Trophoblast cell (in vitro differentiated cells and primary cell): ENCODE data around the gene AIG1.

Source experiments
- DNase-seq, 2 donors: peaks; one replicate each; pipeline ENCODE4 v3.0.0-alpha.2; 2016
- H2AFZ ChIP-seq: 2 replicates; pipeline ENCODE4 v1.6.1; 2013; ENCODE audit warnings: low read length, moderate library complexity, mild to moderate bottlenecking; ENCODE audit not compliant: insufficient read depth, poor library complexity
- H2AK5ac ChIP-seq: 2 replicates; pipeline ENCODE4 v1.6.1; 2013; ENCODE audit warnings: mild to moderate bottlenecking, low read length
- H2BK120ac ChIP-seq: 2 replicates; pipeline ENCODE4 v1.6.1; 2013; ENCODE audit warnings: low read length, mild to moderate bottlenecking, moderate library complexity; ENCODE audit not compliant: insufficient read depth, poor library complexity
- H2BK12ac ChIP-seq: 2 replicates; pipeline ENCODE4 v1.6.1; 2013; ENCODE audit warnings: mild to moderate bottlenecking, low read length, moderate library complexity
- H2BK5ac ChIP-seq: 2 replicates; pipeline ENCODE4 v1.6.1; 2013; ENCODE audit warnings: low read length, low read depth, moderate library complexity, mild to moderate bottlenecking; ENCODE audit not compliant: poor library complexity
- H3K14ac ChIP-seq: 2 replicates; pipeline ENCODE4 v1.6.1; 2013; ENCODE audit warnings: mild to moderate bottlenecking, low read length
- H3K18ac ChIP-seq: 2 replicates; pipeline ENCODE4 v1.6.1; 2013; ENCODE audit warnings: mild to moderate bottlenecking, low read length
- H3K23ac ChIP-seq: 2 replicates; pipeline ENCODE4 v1.6.1; 2013; ENCODE audit warnings: low read length
- H3K27ac ChIP-seq: 2 replicates; pipeline ENCODE4 v1.5.1; 2013; ENCODE audit warnings: low read depth, mild to moderate bottlenecking, inconsistent platforms, low read length, moderate library complexity
- H3K27me3 ChIP-seq: 2 replicates; pipeline ENCODE4 v1.6.1; 2013; ENCODE audit warnings: inconsistent platforms, mild to moderate bottlenecking, low read length, moderate library complexity; ENCODE audit not compliant: insufficient read depth
- H3K36me3 ChIP-seq, 2 experiments: 1 replicate in 1 of 2; 2 replicates in 1 of 2; pipeline ENCODE4 v1.6.1; 2013; ENCODE audit warnings: low read length in 2 of 2, mild to moderate bottlenecking in 2 of 2, moderate library complexity in 1 of 2; ENCODE audit not compliant: insufficient read depth in 2 of 2, control insufficient read depth in 1 of 2
- H3K4ac ChIP-seq: 2 replicates; pipeline ENCODE4 v1.6.1; 2013; ENCODE audit warnings: low read depth, mild to moderate bottlenecking, low read length, moderate library complexity
- H3K4me1 ChIP-seq, 2 experiments: 1 replicate in 1 of 2; 2 replicates in 1 of 2; pipeline ENCODE4 v1.6.1; 2013; ENCODE audit warnings: low read length in 2 of 2, mild to moderate bottlenecking in 2 of 2, moderate library complexity in 1 of 2; ENCODE audit not compliant: insufficient read depth in 2 of 2, control insufficient read depth in 1 of 2
- H3K4me2 ChIP-seq: 2 replicates; pipeline ENCODE4 v1.6.1; 2013; ENCODE audit warnings: inconsistent platforms, mild to moderate bottlenecking, low read length, moderate library complexity
- H3K4me3 ChIP-seq: 2 replicates; pipeline ENCODE4 v1.5.1; 2013; ENCODE audit warnings: mild to moderate bottlenecking, low read depth, low read length, inconsistent platforms
- H3K79me1 ChIP-seq: one replicate; pipeline ENCODE4 v1.6.1; 2013; ENCODE audit warnings: low read length
- H3K79me2 ChIP-seq: 2 replicates; pipeline ENCODE4 v1.6.1; 2013; ENCODE audit warnings: low read length, mild to moderate bottlenecking; ENCODE audit not compliant: control insufficient read depth, insufficient read depth, poor library complexity
- H3K9ac ChIP-seq: 2 replicates; pipeline ENCODE4 v1.6.1; 2013; ENCODE audit warnings: mild to moderate bottlenecking, low read length
- H3K9me3 ChIP-seq: 2 replicates; pipeline ENCODE4 v1.6.1; 2013; ENCODE audit warnings: low read depth, mild to moderate bottlenecking, control low read depth, inconsistent platforms, low read length; ENCODE audit not compliant: insufficient read depth
- H4K12ac ChIP-seq: 2 replicates; pipeline ENCODE4 v1.6.1; 2013; ENCODE audit warnings: low read depth, mild to moderate bottlenecking, low read length, moderate library complexity
- H4K8ac ChIP-seq: 2 replicates; pipeline ENCODE4 v1.6.1; 2013; ENCODE audit warnings: low read depth, mild to moderate bottlenecking, low read length, moderate library complexity
- H4K91ac ChIP-seq: one replicate; pipeline ENCODE4 v1.6.1; 2013; ENCODE audit warnings: low read depth, mild to moderate bottlenecking, low read length, moderate library complexity
- WGBS: extraction: QIAGEN DNeasy Blood & Tissue Kit; methylation state at CpG from one replicate; pipeline ENCODE4 v1.1.7; 2013; ENCODE audit warnings: missing lambda C conversion rate; ENCODE audit not compliant: insufficient read length, insufficient coverage; ENCODE audit errors: extremely low coverage; 5-methylcytosine and 5-hydroxymethylcytosine counted together

Gene AIG1

GRCh38 chr6:143110996-143111395 is 50.3 kb downstream of the AIG1 start:
- WGBS: no CpG with 5 or more reads among the region's 1 CpG
- DNase-seq: peak in 1 of 2 donors; percentile 3
- H3K36me3 ChIP-seq: no peaks in the 10 kb centered on the region
- no peak overlapping the region for H3K4ac ChIP-seq
- H3K4me2 ChIP-seq: no peak overlapping the region
- H2BK12ac ChIP-seq: no peak overlapping the region
- H4K12ac ChIP-seq: no peak overlapping the region
- H4K91ac ChIP-seq: no peak overlapping the region
- no peak overlapping the region for H3K9ac ChIP-seq
- no peak overlapping the region for H2AFZ ChIP-seq
- H2BK5ac ChIP-seq: no peak overlapping the region
- H4K8ac ChIP-seq: no peak overlapping the region
- no peak overlapping the region for H3K18ac ChIP-seq
- no peak overlapping the region for H3K27ac ChIP-seq
- H3K79me1 ChIP-seq: peaks cover 15% of the 10 kb centered on the region
- no peaks in the 10 kb centered on the region for H3K79me2 ChIP-seq
- no peak overlapping the region for H2AK5ac ChIP-seq
- H3K27me3 ChIP-seq: no peaks in the 10 kb centered on the region
- H3K4me1 ChIP-seq: peaks cover 7 to 9% of the 10 kb centered on the region in 2 experiments
- no peak overlapping the region for H3K23ac ChIP-seq
- H3K9me3 ChIP-seq: no peaks in the 10 kb centered on the region
- no peak overlapping the region for H3K14ac ChIP-seq
- no peak overlapping the region for H3K4me3 ChIP-seq
- no peak overlapping the region for H2BK120ac ChIP-seq

GRCh38 chr6:143111443-143111842 is 50.8 kb downstream of the AIG1 start:
- Histone ChIP-seq H3K27ac (no peak overlapping the region), H4K8ac (no peak overlapping the region), H2BK5ac (no peak overlapping the region), H3K4me3 (no peak overlapping the region), H2BK120ac (no peak overlapping the region), H2BK12ac (peak overlapping the region; percentile 40), H3K4ac (no peak overlapping the region), H3K36me3 (no peaks in the 10 kb centered on the region), H3K9ac (no peak overlapping the region), H2AFZ (no peak overlapping the region), H3K14ac (no peak overlapping the region), H3K79me1 (peaks cover 13% of the 10 kb centered on the region), H4K12ac (no peak overlapping the region), H3K23ac (no peak overlapping the region), H3K9me3 (no peaks in the 10 kb centered on the region), H3K79me2 (no peaks in the 10 kb centered on the region), H2AK5ac (no peak overlapping the region), H3K27me3 (no peaks in the 10 kb centered on the region), H3K18ac (no peak overlapping the region), H3K4me2 (no peak overlapping the region), H4K91ac (no peak overlapping the region), H3K4me1 (peaks cover 7 to 9% of the 10 kb centered on the region in 2 experiments)
- DNase-seq: peak in 1 of 2 donors; percentile 5
- WGBS: no CpG with 5 or more reads among the region's 4 CpGs

- H4K91ac ChIP-seq: no peak overlapping the region
Observed at GRCh38 chr6:143112084-143112768, 51.5 kb downstream of the AIG1 start.

GRCh38 chr6:143112837-143113236 is 52.1 kb downstream of the AIG1 start:
- Histone ChIP-seq H3K4me1 (peaks cover 7 to 9% of the 10 kb centered on the region in 2 experiments), H2BK120ac (peak overlapping the region; percentile 63), H3K4me2 (no peak overlapping the region), H3K79me2 (no peaks in the 10 kb centered on the region), H3K4ac (peak overlapping the region; percentile 69), H3K9me3 (no peaks in the 10 kb centered on the region), H2BK12ac (peak overlapping the region; percentile 77), H3K18ac (peak overlapping the region; percentile 75), H3K4me3 (no peak overlapping the region), H4K12ac (no peak overlapping the region), H4K91ac (peak overlapping the region; percentile 55), H2AK5ac (peak overlapping the region; percentile 76), H4K8ac (peak overlapping the region; percentile 70), H2BK5ac (peak overlapping the region; percentile 56), H3K27ac (no peak overlapping the region), H3K27me3 (no peaks in the 10 kb centered on the region), H3K23ac (no peak overlapping the region), H3K14ac (peak overlapping the region; percentile 77), H3K79me1 (peaks cover 9% of the 10 kb centered on the region), H2AFZ (no peak overlapping the region), H3K36me3 (no peaks in the 10 kb centered on the region), H3K9ac (no peak overlapping the region)
- DNase-seq: no peak
- no CpG with 5 or more reads among the region's 5 CpGs for WGBS

More at GRCh38 chr6:143112084-143112768, 51.5 kb downstream of the AIG1 start:
- no peak overlapping the region for H3K9ac ChIP-seq
- no peak overlapping the region for H3K18ac ChIP-seq
- H4K8ac ChIP-seq: no peak overlapping the region
- no peaks in the 10 kb centered on the region for H3K36me3 ChIP-seq
- no peak overlapping the region for H3K4me2 ChIP-seq
- H3K4ac ChIP-seq: no peak overlapping the region
- no peak overlapping the region for H2BK12ac ChIP-seq
- H3K27me3 ChIP-seq: no peaks in the 10 kb centered on the region
- WGBS: no CpG with 5 or more reads among the region's 4 CpGs
- H2AFZ ChIP-seq: no peak overlapping the region
- H3K27ac ChIP-seq: no peak overlapping the region
- peaks cover 9% of the 10 kb centered on the region for H3K79me1 ChIP-seq
- no peak overlapping the region for H3K14ac ChIP-seq
- H2BK5ac ChIP-seq: no peak overlapping the region
- DNase-seq: no peak
- peaks cover 7 to 9% of the 10 kb centered on the region in 2 experiments for H3K4me1 ChIP-seq
- no peak overlapping the region for H4K12ac ChIP-seq
- no peak overlapping the region for H2BK120ac ChIP-seq
- H3K79me2 ChIP-seq: no peaks in the 10 kb centered on the region
- no peak overlapping the region for H3K23ac ChIP-seq
- no peak overlapping the region for H2AK5ac ChIP-seq
- H3K4me3 ChIP-seq: no peak overlapping the region
- no peaks in the 10 kb centered on the region for H3K9me3 ChIP-seq
